GM12878 (cell line): ENCODE measurements around the gene APPL2. TPM values are rescaled to one million over a fixed set of nuclear protein-coding genes. Genes with fewer than 3 reads are reported as not detected.

Experiments
- ATAC-seq: fragments of 200-7000 bp; cut with Tn5 transposase; 3 replicates; pipeline ENCODE4 v1.9.1; 2020; ENCODE audit warnings: mild to moderate bottlenecking, moderate library complexity
- BruUV-seq: library from RNA; stranded (reverse); fragments of 400-500 nt; replicated peaks from 2 replicates; lab custom pipeline; 2021; lab: Mats Ljungman, UMichigan
- CTCF ChIA-PET: fragments of 300-600 bp; sonication (Branson Sonifier 250); formaldehyde crosslinking; extraction: SDS; loops from one replicate; lab custom pipeline; 2021; ENCODE audit warnings: inconsistent platforms; lab: Yijun Ruan, JAX
- POLR2A ChIA-PET: fragments of 350-600 bp; formaldehyde crosslinking; extraction: SDS; loops from one replicate; lab custom pipeline; 2021; ENCODE audit warnings: inconsistent platforms; lab: Charles Lee
- RAD21 ChIA-PET: fragments of 300-600 bp; sonication (Branson Sonifier 250); formaldehyde crosslinking; loops from one replicate; lab custom pipeline; 2023; ENCODE audit warnings: antibody characterized with exemption; ENCODE audit not compliant: unreplicated experiment; lab: Charles Lee
- SMC1A ChIA-PET: fragments of 300-600 bp; sonication (Branson Sonifier 250); formaldehyde crosslinking; loops from one replicate; lab custom pipeline; 2023; ENCODE audit not compliant: unreplicated experiment, uncharacterized antibody; lab: Charles Lee
- DNase-seq: peaks from one replicate; pipeline ENCODE4 v3.0.0-alpha.2; 2011; ENCODE audit warnings: low read depth, low spot score
- FAIRE-seq: peaks from 3 replicates; lab custom pipeline; 2011; peaks lifted over from hg19 to GRCh38; lab: Jason Lieb, UNC
- H2AFZ ChIP-seq: 2 replicates; pipeline ENCODE4 v1.6.0; 2011; ENCODE audit warnings: low read depth, low read length, control low read depth; ENCODE audit not compliant: control insufficient read depth
- H3K27ac ChIP-seq: 2 replicates; pipeline ENCODE4 v1.5.1; 2011; ENCODE audit warnings: control low read depth; ENCODE audit not compliant: control insufficient read depth, insufficient read depth
- H3K27me3 ChIP-seq, 2 experiments: replicated peaks in 1 of 2; 2 replicates each; pipeline versions ENCODE4 v1.6.0 to v1.6.1; 2011; ENCODE audit warnings: low read length in 1 of 2; ENCODE audit not compliant: control insufficient read depth in 2 of 2, insufficient read depth in 2 of 2
- H3K36me3 ChIP-seq, 2 experiments: 2 replicates each; pipeline ENCODE4 v1.5.1; 2011; ENCODE audit warnings: low read length in 1 of 2; ENCODE audit not compliant: control insufficient read depth in 2 of 2, insufficient read depth in 2 of 2
- H3K4me1 ChIP-seq: 2 replicates; pipeline ENCODE4 v1.6.1; 2011; ENCODE audit warnings: mild to moderate bottlenecking, low read length, moderate library complexity, mixed read lengths; ENCODE audit not compliant: control insufficient read depth, insufficient read depth
- H3K4me2 ChIP-seq: 2 replicates; pipeline ENCODE4 v1.6.0; 2011; ENCODE audit warnings: control low read depth; ENCODE audit not compliant: control insufficient read depth, insufficient read depth
- H3K4me3 ChIP-seq: fragments of 200-600 bp; sonication (generic); 2 replicates; pipeline ENCODE4 v1.5.1; 2016
- H3K79me2 ChIP-seq: 2 replicates; pipeline ENCODE4 v1.6.0; 2011; ENCODE audit warnings: low read length; ENCODE audit not compliant: control insufficient read depth, insufficient read depth
- H3K9ac ChIP-seq: 2 replicates; pipeline ENCODE4 v1.8.0; 2011; ENCODE audit warnings: low read length, control low read depth, mixed read lengths; ENCODE audit not compliant: control insufficient read depth, insufficient read depth
- H3K9me3 ChIP-seq: replicated peaks from 3 replicates; pipeline ENCODE4 v1.5.1; 2011; ENCODE audit warnings: mild to moderate bottlenecking, low read length; ENCODE audit not compliant: control insufficient read depth, insufficient read depth
- H4K20me1 ChIP-seq: 2 replicates; pipeline ENCODE4 v1.6.0; 2011; ENCODE audit not compliant: control insufficient read depth, insufficient read depth
- BACH1 ChIP-seq: fragments of 450-650 bp; IDR thresholded peaks from 2 replicates; pipeline ENCODE4 v1.6.1; 2017; ENCODE audit warnings: mild to moderate bottlenecking, borderline replicate concordance
- BCL11A ChIP-seq: IDR thresholded peaks from 2 replicates; pipeline ENCODE4 v1.6.1; 2011; ENCODE audit warnings: low read depth, low read length
- EED ChIP-seq: sonication (generic); IDR thresholded peaks from 2 replicates; pipeline ENCODE4 v1.6.1; 2016; ENCODE audit warnings: antibody characterized with exemption, low read depth
- FOXK2 ChIP-seq: fragments of 450-650 bp; IDR thresholded peaks from 2 replicates; pipeline ENCODE4 v1.6.1; 2017; ENCODE audit warnings: mild to moderate bottlenecking, moderate library complexity
- HCFC1 ChIP-seq: fragments of 150-350 bp; IDR thresholded peaks from 2 replicates; pipeline ENCODE4 v1.6.1; 2014; ENCODE audit warnings: low read length
- POLR2AphosphoS2 ChIP-seq: IDR thresholded peaks from 2 replicates; pipeline ENCODE4 v1.6.1; 2011; ENCODE audit warnings: low read depth, mild to moderate bottlenecking, low read length, improper control_type of control experiment, moderate library complexity
- SPI1 ChIP-seq: IDR thresholded peaks from 2 replicates; pipeline ENCODE4 v1.6.1; 2011; ENCODE audit warnings: low read depth, mild to moderate bottlenecking, low read length, moderate library complexity, borderline replicate concordance; ENCODE audit not compliant: insufficient read depth
- STAT1 ChIP-seq: fragments of 450-650 bp; conservative IDR thresholded peaks from 2 replicates; pipeline ENCODE4 v1.6.1; 2014; ENCODE audit warnings: antibody characterized with exemption, mild to moderate bottlenecking
- TCF12 ChIP-seq: IDR thresholded peaks from 2 replicates; pipeline ENCODE4 v1.6.1; 2011; ENCODE audit warnings: low read depth, mild to moderate bottlenecking, low read length
- ZNF622 ChIP-seq: fragments of 450-650 bp; IDR thresholded peaks from 2 replicates; pipeline ENCODE4 v1.6.1; 2017; ENCODE audit warnings: mild to moderate bottlenecking, inconsistent platforms
- WGBS: methylation state at CpG from one replicate; pipeline ENCODE4 v1.1.6; 2016; ENCODE audit warnings: low lambda C conversion rate; ENCODE audit not compliant: insufficient replicate concordance, insufficient coverage; ENCODE audit errors: missing lambda C conversion rate; 5-methylcytosine and 5-hydroxymethylcytosine counted together
- in situ Hi-C: fragments of 300-500 bp; cut with MboI; formaldehyde crosslinking; loops from 9 replicates; pipeline ENCODE4 v1.14.3; 2018; ENCODE audit warnings: mixed read lengths
- intact Hi-C: fragments of 100-400 bp; cut with micrococcal nuclease; formaldehyde crosslinking; loops from one replicate; pipeline ENCODE4 v1.14.2; 2022; ENCODE audit not compliant: unreplicated experiment
- polyA plus RNA-seq, 11 experiments: library from polyadenylated mRNA; depleted of rRNA in 4 of 11; unstranded in 6 of 11; stranded (reverse) in 5 of 11; fragments of >200 nt; fragmentation: Nextera tagmentation in 4 of 11; fragmentation: Illumina TruSeq in 1 of 11; extraction: Ambion mirVana in 4 of 11; extraction: Trizol in 1 of 11; gene quantifications; 1 replicate in 1 of 11; 2 replicates in 10 of 11; pipeline versions ENCODE4 v1.2.1 to v1.2.3, GENCODE V29; 2011 to 2016; ENCODE audit warnings: inconsistent platforms in 2 of 11, missing spikeins in 2 of 11, low read depth in 1 of 11
- total RNA-seq, 4 experiments: library from RNA; depleted of rRNA in 3 of 4; stranded (reverse); fragments of >200 nt in 3 of 4; fragmentation: Illumina TruSeq in 1 of 4; extraction: Trizol in 1 of 4; gene quantifications; 2 replicates each; pipeline versions ENCODE4 v1.2.1 to v1.2.3, GENCODE V29; 2013 to 2021
- TF ChIP-seq, protein P1 (sequence below): fragments of 450-650 bp; IDR thresholded peaks from 2 replicates; pipeline ENCODE4 v1.6.1; 2018; ENCODE audit warnings: mild to moderate bottlenecking, low read depth, moderate library complexity; ENCODE audit not compliant: partially characterized antibody
- TF ChIP-seq, protein P2 (sequence below): IDR thresholded peaks from 2 replicates; pipeline ENCODE4 v1.6.1; 2012; ENCODE audit warnings: improper control_type of control experiment, low read depth, low read length; ENCODE audit not compliant: insufficient replicate concordance

Gene APPL2
- total and polyA plus RNA-seq, 10 of the 15 experiments (the other 5 are each of a cell fraction or from before 2014, with no cell fraction given), result 1.9 to 14.2 (median 7.5) TPM

DNA sequence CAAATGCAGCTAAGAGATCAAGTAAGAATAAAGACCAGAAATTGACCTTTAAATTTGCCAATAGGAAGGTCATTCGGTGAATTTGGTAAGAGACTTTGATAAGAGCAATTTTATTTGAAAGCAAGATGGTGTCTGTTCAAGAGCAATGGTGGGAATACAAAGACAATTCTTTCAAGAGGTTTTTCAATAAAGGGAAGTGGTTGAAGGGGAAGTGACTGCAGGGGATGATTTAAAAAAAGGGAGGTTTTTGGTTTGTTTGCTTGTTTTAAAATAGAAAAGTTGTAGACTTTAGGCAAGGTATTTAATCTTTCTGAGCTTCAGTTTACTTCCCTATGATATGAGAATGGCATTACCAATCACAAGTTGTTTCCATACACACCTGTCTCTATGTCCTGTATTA is 4.3 kb upstream of the APPL2 start:
- H2AFZ ChIP-seq, result no peak overlapping the region
- H3K36me3 ChIP-seq, result no peaks in the 10 kb centered on the region
- no peaks in the 10 kb centered on the region for H3K27me3 ChIP-seq
- WGBS, result 27% methylated on average over 1 of the region's 1 CpG
- no peak for FAIRE-seq
- H3K4me2 ChIP-seq, result no peak overlapping the region
- no peaks in the 10 kb centered on the region for H3K79me2 ChIP-seq
- RAD21 ChIA-PET, result no interaction called here
- H3K4me1 ChIP-seq, result no peaks in the 10 kb centered on the region
- POLR2A ChIA-PET, result no interaction called here
- TF ChIP-seq SPI1 (peak; percentile 55), BACH1 (no peak)
- H3K27ac ChIP-seq, result no peak overlapping the region
- SMC1A ChIA-PET, result no interaction called here
- no peaks in the 10 kb centered on the region for H3K9me3 ChIP-seq
- no peak overlapping the region for H3K4me3 ChIP-seq
- no TSS peak for BruUV-seq
- in situ Hi-C loops (no loop called here), intact Hi-C loops (no loop called here)
- ATAC-seq, result no peak
- H4K20me1 ChIP-seq, result no peaks in the 10 kb centered on the region
- no peak for DNase-seq
- H3K9ac ChIP-seq, result no peak overlapping the region
- CTCF ChIA-PET, result no interaction called here

DNA sequence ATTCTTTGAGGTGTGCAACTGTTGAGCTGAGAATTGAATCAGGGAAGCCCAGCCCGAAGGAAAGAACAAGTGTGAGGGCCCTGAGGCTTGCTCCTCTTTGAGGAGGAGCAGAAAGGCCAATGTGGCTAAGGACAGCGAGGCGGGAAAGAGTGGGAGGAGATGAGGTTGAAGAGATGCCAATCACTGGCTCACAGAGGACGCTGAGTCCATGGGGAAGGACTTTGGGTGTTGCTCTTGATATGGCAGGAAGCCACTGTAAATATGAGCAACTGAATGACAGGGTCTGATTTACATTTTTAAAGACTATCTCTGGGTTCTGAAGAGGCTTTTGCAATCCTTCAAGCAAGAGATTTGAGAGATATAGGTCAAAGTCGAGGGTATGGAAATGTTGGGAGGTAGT is 3.3 kb upstream of the APPL2 start:
- Histone ChIP-seq H3K4me2 (no peak overlapping the region), H3K9me3 (no peaks in the 10 kb centered on the region), H3K27ac (no peak overlapping the region), H3K36me3 (no peaks in the 10 kb centered on the region), H4K20me1 (no peaks in the 10 kb centered on the region), H2AFZ (no peak overlapping the region), H3K4me3 (no peak overlapping the region), H3K27me3 (no peaks in the 10 kb centered on the region), H3K4me1 (no peaks in the 10 kb centered on the region), H3K9ac (no peak overlapping the region), H3K79me2 (no peaks in the 10 kb centered on the region)
- in situ Hi-C loops, result no loop called here
- ChIA-PET CTCF (no interaction called here), POLR2A (no interaction called here), SMC1A (no interaction called here), RAD21 (no interaction called here)
- intact Hi-C loops, result no loop called here
- ATAC-seq (no peak), DNase-seq (no peak), FAIRE-seq (no peak)
- no TSS peak for BruUV-seq
- 48% methylated on average over 5 of the region's 5 CpGs for WGBS
- TF ChIP-seq TCF12 (no peak), HCFC1 (no peak), POLR2AphosphoS2 (no peak), STAT1 (no peak), FOXK2 (no peak), ZNF622 (no peak), BCL11A (no peak), EED (no peak)
- TF ChIP-seq, protein P1, sequence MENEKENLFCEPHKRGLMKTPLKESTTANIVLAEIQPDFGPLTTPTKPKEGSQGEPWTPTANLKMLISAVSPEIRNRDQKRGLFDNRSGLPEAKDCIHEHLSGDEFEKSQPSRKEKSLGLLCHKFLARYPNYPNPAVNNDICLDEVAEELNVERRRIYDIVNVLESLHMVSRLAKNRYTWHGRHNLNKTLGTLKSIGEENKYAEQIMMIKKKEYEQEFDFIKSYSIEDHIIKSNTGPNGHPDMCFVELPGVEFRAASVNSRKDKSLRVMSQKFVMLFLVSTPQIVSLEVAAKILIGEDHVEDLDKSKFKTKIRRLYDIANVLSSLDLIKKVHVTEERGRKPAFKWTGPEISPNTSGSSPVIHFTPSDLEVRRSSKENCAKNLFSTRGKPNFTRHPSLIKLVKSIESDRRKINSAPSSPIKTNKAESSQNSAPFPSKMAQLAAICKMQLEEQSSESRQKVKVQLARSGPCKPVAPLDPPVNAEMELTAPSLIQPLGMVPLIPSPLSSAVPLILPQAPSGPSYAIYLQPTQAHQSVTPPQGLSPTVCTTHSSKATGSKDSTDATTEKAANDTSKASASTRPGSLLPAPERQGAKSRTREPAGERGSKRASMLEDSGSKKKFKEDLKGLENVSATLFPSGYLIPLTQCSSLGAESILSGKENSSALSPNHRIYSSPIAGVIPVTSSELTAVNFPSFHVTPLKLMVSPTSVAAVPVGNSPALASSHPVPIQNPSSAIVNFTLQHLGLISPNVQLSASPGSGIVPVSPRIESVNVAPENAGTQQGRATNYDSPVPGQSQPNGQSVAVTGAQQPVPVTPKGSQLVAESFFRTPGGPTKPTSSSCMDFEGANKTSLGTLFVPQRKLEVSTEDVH, result no peak
- TF ChIP-seq, protein P2, sequence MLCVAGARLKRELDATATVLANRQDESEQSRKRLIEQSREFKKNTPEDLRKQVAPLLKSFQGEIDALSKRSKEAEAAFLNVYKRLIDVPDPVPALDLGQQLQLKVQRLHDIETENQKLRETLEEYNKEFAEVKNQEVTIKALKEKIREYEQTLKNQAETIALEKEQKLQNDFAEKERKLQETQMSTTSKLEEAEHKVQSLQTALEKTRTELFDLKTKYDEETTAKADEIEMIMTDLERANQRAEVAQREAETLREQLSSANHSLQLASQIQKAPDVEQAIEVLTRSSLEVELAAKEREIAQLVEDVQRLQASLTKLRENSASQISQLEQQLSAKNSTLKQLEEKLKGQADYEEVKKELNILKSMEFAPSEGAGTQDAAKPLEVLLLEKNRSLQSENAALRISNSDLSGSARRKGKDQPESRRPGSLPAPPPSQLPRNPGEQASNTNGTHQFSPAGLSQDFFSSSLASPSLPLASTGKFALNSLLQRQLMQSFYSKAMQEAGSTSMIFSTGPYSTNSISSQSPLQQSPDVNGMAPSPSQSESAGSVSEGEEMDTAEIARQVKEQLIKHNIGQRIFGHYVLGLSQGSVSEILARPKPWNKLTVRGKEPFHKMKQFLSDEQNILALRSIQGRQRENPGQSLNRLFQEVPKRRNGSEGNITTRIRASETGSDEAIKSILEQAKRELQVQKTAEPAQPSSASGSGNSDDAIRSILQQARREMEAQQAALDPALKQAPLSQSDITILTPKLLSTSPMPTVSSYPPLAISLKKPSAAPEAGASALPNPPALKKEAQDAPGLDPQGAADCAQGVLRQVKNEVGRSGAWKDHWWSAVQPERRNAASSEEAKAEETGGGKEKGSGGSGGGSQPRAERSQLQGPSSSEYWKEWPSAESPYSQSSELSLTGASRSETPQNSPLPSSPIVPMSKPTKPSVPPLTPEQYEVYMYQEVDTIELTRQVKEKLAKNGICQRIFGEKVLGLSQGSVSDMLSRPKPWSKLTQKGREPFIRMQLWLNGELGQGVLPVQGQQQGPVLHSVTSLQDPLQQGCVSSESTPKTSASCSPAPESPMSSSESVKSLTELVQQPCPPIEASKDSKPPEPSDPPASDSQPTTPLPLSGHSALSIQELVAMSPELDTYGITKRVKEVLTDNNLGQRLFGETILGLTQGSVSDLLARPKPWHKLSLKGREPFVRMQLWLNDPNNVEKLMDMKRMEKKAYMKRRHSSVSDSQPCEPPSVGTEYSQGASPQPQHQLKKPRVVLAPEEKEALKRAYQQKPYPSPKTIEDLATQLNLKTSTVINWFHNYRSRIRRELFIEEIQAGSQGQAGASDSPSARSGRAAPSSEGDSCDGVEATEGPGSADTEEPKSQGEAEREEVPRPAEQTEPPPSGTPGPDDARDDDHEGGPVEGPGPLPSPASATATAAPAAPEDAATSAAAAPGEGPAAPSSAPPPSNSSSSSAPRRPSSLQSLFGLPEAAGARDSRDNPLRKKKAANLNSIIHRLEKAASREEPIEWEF, result no peak
